Activated CD4-positive, alpha-beta T cell treated with anti-CD3 and anti-CD28 coated beads for 24 hours (primary cell): ENCODE measurements around the gene FAAP100.
"Not testable (repeated sequence)": the region's sequence is repeated elsewhere in the genome, so short reads cannot be mapped to it uniquely, and the experiment has no call there.

Experiments used
- DNase-seq, 2 donors: peaks; one replicate each; pipeline ENCODE4 v3.0.0-alpha.2; 2020; ENCODE audit warnings: low read depth in 2 of 2

The FAAP100 gene, protein sequence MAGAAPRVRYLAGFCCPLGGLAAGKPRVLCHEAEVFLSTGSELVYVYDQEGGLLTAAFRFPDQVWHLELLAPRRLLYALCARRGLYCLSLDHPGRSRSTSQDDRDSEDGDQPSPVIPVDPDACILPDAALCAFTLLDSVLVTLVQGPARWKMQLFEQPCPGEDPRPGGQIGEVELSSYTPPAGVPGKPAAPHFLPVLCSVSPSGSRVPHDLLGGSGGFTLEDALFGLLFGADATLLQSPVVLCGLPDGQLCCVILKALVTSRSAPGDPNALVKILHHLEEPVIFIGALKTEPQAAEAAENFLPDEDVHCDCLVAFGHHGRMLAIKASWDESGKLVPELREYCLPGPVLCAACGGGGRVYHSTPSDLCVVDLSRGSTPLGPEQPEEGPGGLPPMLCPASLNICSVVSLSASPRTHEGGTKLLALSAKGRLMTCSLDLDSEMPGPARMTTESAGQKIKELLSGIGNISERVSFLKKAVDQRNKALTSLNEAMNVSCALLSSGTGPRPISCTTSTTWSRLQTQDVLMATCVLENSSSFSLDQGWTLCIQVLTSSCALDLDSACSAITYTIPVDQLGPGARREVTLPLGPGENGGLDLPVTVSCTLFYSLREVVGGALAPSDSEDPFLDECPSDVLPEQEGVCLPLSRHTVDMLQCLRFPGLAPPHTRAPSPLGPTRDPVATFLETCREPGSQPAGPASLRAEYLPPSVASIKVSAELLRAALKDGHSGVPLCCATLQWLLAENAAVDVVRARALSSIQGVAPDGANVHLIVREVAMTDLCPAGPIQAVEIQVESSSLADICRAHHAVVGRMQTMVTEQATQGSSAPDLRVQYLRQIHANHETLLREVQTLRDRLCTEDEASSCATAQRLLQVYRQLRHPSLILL

DNA sequence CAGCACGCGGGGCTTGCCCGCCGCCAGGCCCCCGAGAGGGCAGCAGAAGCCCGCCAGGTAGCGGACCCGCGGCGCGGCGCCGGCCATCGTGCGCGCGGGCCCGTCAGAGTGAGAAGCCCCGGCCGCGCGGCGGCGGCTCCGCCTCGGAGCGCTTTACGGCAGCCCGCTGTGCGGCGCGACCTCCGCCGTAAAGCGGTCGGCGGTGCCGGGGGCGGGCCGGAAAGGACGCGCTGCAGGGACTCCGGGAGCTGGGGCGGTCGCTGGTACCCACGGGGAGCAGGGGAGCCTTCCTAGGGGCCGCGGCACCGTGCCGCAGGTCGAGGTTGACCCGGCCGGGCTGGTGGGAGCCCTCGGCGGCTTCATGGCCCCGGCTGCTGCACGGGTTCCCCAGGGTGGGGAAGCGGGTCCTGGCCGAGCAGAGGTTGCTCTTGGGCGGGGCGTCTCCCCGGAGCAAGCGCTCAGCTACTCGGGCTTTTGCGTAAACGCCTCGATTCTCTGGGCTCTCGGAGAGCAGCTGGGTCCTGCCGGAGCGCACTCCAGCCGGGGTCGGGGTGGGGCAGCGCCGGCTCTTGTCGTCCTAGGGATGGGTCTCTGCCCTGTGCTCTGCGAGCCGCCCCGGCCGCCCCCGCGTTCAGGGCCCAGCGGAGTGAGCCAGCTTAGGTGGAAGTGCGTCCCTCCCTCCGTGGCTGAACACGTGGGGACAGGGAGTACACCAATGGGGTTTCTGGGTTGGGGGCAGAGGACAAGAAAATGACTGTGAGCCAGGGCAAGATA, at the start of gene FAAP100:
TSS of gene FAAP100 (minus strand) at position 110 of the 774 bp plus-strand sequence. CDS start at position 87, 23 bp downstream.
- peak; percentile 69 to 71 for DNase-seq

DNA sequence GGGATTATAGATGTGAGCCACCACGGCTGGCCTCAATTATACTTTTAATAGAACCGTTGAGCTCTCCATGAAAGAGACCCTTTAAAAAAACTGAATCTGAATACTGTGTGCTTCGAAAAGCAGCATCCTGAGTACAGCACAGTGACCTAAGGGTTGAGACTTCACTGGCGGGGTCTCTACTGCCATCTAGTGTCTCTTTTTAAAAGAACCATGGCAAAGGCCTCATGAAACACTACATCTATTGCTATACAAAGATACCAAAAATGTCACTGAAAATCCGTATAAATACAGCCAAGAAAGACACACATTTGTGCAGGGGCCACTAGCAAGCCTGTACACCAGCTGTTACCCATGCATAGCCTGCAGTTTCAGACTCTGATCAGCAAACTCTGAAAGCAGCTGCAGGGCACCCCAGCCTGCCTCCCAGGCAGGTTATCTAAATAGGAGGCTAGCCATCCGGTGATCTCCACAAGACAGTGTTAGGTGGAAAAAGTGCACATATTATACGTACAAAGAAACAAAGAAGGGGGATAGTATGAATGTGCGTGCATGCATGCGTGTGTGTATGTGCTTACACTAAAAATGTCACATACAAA, 49.5 kb upstream of the FAAP100 start:
- DNase-seq: peak in 1 of 2 donors; percentile 22

DNA sequence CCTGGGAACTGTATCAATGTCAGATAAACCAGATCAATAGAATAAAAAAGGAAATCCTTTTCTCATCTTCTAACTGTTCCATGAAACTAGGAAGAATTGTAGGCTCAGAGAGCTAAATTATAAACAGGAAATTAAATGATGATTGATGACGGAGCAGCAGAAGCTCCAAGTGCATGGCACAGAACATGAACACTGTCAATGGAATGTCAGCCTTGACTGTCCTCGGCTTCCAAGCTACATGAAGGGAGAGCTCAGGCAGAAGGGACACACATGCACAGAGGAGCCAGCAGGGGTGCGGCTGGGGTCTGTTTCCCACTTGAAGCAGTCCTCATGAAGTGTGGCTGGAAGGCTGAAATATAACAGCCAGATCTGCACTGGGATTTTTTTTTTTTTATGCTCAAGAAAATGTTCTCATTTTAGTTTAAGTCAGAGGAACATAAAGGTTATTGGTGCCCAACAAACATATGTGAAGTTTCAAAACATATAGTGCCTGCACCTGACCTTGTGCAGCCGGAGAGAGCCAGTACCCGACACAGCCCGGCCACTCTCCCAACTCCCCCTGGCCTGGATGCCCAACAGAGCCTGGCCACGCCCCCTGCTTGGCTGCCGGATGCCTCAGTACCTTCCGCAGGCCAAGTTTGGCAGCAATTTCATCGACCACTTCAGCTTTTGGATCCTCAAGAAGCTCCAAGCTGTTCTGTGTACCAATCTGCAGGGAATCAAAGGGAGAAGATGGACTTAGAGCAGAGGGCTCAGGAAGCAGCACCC, 47.8 kb upstream of the FAAP100 start:
- no peak for DNase-seq

DNA sequence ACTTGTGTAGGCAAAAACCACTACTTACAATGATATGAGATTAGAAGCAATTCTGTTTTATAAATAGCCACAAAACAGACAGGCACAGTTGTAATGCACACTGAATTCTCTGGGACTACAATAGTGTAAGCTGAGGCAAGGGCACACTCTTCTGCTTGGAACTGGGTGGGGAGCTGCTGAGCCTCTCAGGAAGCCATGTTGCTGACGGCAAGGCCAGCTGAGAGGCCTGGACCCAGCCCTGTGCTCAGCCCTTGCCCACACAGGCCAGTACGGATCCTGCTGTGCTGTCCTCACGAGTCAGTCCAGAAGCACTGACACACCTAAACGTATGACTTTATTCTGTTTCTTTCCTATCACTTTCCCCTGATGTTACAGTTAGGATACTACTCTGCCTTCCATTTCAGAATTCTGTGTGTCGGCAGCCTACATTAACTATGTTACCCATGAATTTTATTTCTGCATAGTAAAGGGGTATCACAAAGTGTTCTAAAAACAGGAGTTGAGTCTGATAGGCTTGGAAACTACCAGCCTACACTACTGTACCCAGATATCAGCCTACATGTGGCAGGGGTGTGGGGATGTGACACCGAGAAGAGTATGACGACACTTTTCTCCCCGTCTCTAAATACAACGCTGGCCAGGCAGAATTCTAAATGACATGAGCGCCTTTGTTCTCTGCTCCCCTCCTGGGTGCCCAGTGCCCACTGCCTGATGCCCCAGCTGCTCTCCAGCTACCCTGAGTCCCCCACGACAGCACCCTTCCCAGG, 41.1 kb upstream of the FAAP100 start:
- no peak for DNase-seq

DNA sequence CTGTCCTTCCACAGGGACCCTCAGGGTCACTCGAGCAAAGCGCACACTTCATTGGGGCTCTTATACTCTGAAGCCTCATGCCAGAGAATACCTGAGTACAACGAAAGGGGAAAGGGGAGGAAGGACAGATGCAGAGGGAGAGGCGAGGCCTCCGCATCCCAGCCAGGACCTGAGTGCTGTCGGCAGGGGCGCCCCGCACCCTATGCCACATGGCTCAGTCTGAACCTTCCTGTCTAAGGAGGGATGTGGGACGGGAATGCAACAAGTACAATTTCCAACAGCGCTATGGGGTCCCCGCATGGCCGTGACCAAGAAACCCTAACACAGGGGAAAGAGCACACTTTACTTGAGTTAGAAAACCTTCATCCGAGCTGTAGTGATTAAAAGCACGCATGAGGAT, 39.8 kb upstream of the FAAP100 start:
- DNase-seq: no peak

DNA sequence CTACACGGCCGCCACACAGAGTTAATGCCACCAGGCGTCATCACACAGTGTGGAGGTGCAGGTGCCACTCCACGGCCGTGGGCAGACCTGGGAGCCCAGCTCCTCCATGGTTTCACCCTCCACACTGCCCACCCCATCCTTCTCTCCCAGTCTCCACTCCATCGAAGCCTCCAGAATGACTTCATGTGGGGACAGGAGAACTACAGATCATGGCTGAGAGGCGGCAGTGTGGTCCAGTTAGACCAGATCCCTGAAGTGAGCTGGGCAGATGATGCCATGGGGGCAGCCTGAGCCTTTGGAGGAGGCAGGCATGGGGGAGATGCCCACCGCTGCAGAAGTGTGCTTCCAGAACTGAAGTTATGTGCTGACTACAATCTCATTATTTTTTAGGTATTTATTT, 38.0 kb upstream of the FAAP100 start:
- no peak for DNase-seq

DNA sequence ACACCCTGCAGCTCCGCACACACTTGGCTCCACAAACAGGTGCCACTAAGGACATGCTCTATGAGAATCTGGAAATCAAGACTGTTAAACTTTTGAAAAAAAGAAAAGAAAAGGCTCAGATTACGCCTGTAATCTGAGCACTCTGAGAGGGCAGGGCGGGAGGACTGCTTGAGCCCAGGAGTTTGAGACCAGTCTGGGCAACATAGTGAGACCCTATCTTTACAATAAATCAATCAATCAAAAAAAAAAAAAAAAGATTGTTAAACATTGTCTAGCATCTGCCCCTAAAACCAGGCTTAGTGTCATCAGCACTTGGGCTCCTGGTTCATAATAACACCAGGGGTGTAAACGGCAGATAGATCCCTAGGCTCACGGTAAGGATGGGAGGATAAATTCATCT, 37.5 kb upstream of the FAAP100 start:
- DNase-seq: no peak

DNA sequence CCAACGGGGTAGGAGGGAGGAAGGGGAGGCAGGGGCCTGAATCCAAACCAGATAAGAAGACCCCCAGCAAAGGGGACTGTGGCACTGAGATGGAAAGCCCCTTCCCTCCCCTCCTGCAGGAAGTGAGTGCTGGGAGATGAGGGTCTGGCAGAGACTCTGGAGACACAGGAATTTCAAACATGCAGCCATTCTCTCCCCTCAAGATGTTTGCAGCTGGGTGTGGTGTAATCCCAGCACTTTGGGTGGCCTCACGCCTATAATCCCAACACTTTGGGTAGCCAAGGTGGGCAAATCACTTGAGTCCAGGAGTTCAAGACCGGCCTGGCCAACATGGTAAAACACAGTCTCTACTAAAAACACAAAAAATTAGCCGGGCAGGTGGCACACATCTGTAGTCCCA, 33.9 kb upstream of the FAAP100 start:
- no peak for DNase-seq

DNA sequence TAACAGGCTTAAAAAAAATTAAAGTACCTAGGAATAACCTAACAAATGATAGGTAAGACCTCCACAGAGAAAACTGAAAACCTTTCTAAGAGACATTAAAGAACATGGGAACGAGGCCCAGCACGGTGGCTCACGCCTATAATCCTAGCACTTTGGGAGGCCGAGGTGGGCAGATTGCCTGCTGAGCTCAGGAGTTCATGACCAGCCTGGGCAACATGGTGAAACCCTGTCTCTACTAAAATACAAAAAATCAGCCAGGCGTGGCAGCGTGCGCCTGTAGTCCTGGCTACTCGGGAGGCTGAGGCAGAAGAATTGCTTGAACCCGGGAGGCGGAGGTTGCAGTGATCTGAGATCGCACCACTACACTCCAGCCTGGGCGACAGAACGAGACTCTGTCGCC, 32.6 kb upstream of the FAAP100 start:
- DNase-seq: not testable (repeated sequence)

DNA sequence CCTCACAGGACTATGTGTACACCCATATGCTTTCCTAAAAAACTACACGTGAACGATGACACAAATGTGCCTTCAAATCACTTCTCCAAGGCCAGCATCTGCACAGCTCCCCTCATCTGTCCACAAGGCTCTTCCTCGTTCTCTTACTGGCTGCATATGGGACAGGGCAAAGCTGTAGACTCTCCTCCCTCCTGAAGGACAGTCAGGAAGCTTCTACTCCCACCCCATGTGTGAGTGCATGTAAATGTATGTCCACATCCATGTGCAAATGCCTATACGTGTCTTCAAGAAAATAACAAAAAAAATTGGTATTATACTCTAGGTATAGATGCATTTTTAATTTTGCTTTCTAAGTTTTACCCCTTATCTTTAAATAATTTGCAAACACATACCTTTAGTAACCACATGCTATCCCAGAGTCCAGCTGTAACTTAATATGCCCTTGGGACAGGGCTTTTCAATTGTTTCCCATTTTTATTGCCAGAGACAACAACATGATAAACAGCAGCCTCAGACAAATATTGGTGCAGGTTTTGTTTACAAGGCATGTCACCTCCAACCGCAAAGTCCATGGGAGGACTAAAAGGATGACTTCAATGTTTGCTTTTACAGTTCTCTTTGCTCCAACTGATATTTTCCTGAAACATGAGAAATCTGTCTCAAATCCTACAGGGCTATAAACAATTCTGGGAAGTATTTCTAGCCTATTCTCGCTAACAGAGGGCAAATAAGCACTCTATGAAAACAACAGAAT, 31.6 kb upstream of the FAAP100 start:
- DNase-seq: no peak

DNA sequence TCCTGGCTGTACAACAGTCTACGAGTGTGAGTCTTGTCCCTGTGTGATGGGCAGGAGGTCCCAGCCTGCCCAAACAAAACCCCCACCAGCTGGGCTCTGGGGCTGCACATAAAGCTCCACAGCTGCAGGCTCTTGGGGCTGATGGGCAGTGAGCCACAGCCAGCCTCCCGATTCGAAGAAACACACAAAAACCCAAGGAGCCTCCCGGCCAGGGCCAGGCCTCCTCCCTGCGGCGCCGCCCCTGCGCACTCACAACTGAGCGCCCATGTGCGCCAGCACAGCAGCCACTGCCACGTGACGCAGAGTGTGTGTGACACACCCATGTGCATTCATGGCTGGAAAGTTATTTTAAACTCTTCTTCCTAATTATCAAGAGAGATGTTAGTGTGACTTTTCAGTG, 30.6 kb upstream of the FAAP100 start:
- no peak for DNase-seq

DNA sequence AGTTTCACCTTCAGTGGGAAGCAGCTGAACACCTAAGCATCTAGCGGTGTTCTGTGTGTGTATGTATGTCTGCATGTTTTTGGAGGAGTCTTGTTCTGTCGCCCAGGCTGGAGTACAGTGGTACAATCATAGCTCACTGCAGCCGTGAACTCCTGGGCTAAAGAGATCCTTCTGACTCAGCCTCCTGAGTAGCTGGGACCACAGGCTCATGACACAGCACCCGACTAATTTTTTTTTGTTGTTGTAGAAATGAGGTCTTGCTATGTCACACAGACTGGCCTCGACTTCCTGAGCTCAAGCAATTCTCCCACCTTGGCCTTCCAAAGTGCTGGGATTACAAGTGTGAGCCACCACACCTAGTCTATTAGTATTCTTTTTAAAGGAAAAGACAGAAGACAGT, 30.2 kb upstream of the FAAP100 start:
- DNase-seq: no peak

DNA sequence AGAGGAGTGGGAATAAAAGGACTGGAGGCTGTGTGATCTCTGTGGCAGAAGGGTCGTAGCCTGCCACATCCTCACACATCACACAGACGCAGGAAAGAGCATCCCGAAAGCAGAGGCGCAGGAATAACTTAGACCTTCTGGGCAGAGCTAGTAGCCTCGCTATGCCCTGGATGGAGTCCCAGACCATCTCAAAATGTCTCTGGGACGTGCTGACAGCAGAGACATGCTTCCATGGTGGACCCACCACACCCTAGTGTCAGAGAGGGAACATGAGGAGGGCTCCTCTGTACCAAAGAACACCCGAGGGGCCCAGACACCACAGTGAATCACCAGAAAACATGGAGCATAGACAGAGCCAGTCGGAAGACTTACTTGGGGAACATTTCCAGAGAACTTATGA, 29.6 kb upstream of the FAAP100 start:
- DNase-seq: no peak

DNA sequence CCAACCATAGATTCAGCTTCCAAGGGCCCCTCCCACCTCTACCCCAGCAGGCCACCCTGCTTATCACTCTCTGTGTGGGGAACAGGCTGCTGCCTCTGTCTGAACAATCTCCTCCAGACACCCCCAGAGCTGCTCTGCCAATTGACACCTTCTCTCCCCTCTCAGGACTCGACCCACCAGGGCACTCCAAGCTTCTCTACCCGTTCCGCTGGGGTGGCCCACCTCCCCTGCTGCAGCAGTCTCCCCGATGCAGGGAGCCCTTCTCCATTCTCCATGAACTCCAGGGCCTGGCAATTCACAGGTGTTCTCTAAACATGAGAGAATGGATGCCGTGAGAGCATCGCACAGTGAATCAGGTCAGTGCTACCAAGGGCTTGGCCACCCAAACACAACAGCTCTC, 28.3 kb upstream of the FAAP100 start:
- no peak for DNase-seq

DNA sequence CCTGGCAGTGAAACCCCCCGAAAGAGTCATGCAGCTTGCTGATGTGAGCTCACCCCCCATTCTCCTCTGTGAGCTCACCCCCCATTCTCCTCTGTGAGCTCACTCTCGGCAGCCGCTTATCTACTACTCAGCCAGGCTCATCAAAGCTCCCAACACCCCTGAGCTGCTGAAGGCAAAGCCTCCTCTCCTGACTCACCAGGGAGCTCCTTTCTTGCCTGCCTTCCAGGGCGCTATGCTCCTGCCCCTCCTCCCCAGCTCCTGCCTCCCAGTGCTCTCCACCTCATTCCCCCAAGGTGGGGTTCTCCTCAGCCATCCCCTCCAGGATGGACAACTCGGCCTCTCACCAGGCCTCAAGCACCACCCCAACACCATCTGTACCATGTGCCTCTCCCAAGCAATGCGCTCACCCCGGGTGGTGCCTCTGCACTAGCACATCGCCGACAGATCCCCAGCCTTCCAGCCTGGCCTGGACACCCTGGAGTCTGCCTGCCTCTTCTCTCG, 27.7 kb upstream of the FAAP100 start:
- no peak for DNase-seq

DNA sequence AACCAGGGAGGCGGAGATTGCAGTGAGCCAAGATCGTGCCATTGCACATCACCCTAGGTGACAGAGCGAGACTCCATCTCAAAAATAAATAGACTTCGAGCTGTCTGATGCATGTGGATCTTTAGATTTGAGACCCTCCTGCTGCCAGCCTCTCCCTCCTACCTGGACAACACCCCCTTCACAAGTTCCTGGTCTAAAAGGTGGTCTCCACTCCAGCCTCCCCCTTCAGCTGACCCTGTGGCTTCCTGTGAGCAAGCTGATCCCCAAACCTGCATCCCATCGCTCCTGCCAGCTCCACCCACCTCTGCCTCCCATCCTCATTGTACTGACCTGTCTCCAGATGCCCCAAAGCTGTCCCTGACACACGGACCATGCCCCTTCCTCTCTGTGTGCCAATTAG, 27.1 kb upstream of the FAAP100 start:
- DNase-seq: no peak

DNA sequence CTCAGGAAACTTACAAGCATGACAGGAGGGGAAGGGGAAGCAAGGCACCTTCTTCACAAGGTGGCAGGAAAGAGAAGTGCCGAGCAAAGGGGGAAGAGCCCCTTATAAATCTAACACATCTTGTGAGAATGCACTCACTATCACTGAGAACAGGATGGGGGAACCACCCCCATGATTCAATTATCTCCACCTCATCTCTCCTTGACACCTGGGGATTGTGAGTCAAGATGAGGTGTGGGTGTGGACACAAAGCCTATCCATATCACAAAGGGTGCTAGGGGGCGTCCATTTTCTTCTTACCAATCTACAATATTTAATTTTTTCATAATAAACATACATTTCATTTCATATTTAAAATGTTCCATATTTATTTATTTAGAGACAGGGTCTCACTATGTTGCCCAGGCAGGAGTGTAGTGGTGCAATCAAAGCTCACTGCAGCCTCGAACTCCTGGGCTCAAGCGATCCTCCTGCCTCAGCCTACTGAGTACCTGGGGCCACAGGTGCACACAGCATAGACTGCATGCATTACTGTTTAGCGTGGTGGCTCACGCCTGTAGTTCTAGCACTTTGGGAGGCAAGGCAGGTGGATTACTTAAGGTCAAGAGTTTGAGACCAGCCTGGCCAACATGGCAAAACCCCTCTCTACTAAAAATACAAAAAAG, 26.5 kb upstream of the FAAP100 start:
- DNase-seq: no peak

DNA sequence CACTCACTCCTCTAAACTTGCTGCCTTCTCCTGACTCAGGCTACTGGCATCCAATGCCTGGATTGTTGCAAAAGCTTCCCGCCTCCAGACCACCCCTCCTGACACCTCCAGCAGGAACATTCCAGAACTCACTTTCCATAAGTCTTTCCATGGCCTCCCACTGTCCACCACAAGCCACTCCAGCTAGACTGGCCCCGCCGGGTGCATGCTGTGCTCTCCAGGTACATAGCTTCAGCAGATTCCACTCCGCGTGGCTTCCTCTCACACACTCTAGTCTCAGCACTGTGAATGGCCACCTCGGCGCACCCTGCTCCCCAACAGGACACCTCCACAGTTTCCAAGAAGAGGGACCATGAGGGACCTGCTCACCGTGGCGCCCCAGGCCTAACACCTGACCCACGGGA, 25.9 kb upstream of the FAAP100 start:
- DNase-seq: no peak
